Measurements from ENCODE around the gene ATP5PD. TPM values are rescaled to one million over a fixed set of nuclear protein-coding genes. Genes with fewer than 3 reads are reported as not detected.

The ATP5PD gene
- total and polyA plus RNA-seq, 2 of the 13 experiments (the other 11 are each of a cell fraction or from before 2014, with no cell fraction given): 158 to 428 TPM

- TF ChIP-seq ZNF124 (CRISPR knock-in tag; IDR thresholded peaks at IDR 0.05): 0 out of 2 replicates have a peak, but pooled peaks have one; percentile 35
- no peak for TF ChIP-seq ZBTB2 (CRISPR knock-in tag; IDR thresholded peaks at IDR 0.05; ENCODE audit: low read depth)
- no peak for TF ChIP-seq PRMT3 (CRISPR knock-in tag; IDR thresholded peaks at IDR 0.05; ENCODE audit: borderline replicate concordance, low read depth)
- TF ChIP-seq KDM1A (CRISPR knock-in tag; IDR thresholded peaks at IDR 0.05): no peak; the same call in 1 of the 2 replicates
- TF ChIP-seq TEAD3 (CRISPR knock-in tag; optimal IDR thresholded peaks at IDR 0.05; ENCODE audit: borderline replicate concordance): peak; percentile 42
- peak; percentile 56 to 60; a peak in 2 of 4 replicates for TF ChIP-seq POLR2A (IDR thresholded peaks at IDR 0.05; ENCODE audit: insufficient read depth in 1 of 2, low read depth in 2 of 2, low read length in 2 of 2)
- TF ChIP-seq ZNF737 (CRISPR knock-in tag; IDR thresholded peaks at IDR 0.05; ENCODE audit: borderline replicate concordance): no peak
- TF ChIP-seq HDAC1 (CRISPR knock-in tag; IDR thresholded peaks at IDR 0.05): 0 out of 2 replicates have a peak, but pooled peaks have one; percentile 27
Observed at GRCh38 chr17:75024686-75025397, 21.9 kb downstream of the ATP5PD start (continued).

DNA sequence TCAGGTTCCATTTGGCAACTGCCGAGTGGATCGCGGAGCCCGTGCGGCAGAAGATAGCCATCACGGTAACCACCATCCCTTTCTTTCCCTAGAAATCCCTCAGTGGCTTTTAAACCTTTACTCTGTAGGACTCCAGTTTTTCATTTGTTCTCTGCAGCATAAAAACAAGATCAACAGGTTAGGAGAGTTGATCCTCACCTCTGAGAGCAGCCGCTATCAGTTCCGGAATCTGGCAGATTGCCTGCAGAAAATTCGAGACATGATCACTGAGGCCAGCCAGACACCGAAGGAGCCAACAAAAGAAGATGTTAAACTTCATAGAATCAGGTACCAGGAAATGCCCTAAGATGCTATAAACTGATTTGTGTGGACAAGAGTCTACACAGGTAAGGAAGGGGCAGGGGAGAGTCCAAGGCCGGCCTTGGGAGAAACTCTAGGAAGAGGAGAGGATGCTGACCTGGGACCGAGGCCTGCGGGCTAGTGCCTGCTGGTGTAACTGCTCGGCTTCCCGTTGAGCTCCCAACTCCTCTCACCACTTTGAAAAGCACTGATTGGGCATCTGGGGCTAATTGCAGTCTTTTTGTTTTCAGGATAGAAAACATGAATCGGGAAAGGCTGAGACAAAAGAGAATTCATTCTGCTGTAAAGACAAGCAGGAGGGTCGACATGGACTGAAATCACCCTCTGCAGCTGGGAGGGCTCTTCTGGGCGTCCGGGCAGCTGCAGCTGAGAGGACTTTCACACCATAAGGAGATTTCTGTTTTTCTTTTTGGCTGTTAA is 26.2 kb downstream of the ATP5PD start:
- H3K27ac ChIP-seq (ENCODE audit: extremely low read length, insufficient read depth, low read length): no peak overlapping the region
- peaks cover 24 to 29% of the 10 kb centered on the region in 2 experiments for H3K36me3 ChIP-seq (replicated peaks in 1 of 2; ENCODE audit: control insufficient read depth in 1 of 2, insufficient read depth in 2 of 2, low read length in 2 of 2)
- no peaks in the 10 kb centered on the region for H3K27me3 ChIP-seq (ENCODE audit: control insufficient read depth in 1 of 2, insufficient read depth in 2 of 2, low read length in 2 of 2)
- ChIA-PET CTCF (ENCODE audit: low intra/inter-chr PET ratio, low total read pairs) (no interaction called here), POLR2A (no interaction called here)
- TSS peak; percentile 34 for BruUV-seq (replicated peaks)
- ATAC-seq: no peak
- H3K4me2 ChIP-seq (ENCODE audit: low read depth, low read length): no peak overlapping the region
- H3K79me2 ChIP-seq (ENCODE audit: insufficient read depth, low read length): no peaks in the 10 kb centered on the region
- H3K4me1 ChIP-seq (ENCODE audit: insufficient read depth, low read length): peaks cover 20% of the 10 kb centered on the region
- H4K20me1 ChIP-seq (ENCODE audit: insufficient read depth, low read length): no peaks in the 10 kb centered on the region
- no peak for TF ChIP-seq ZNF275 (CRISPR knock-in tag; IDR thresholded peaks at IDR 0.05; ENCODE audit: borderline replicate concordance)
- TF ChIP-seq FOXA1 (IDR thresholded peaks at IDR 0.05): no peak
- TF ChIP-seq FOXA1 (CRISPR knock-in tag; IDR thresholded peaks at IDR 0.05): no peak
- TF ChIP-seq NCOA5 (CRISPR knock-in tag; IDR thresholded peaks at IDR 0.05): no peak
- no peak for TF ChIP-seq SSRP1 (CRISPR knock-in tag; IDR thresholded peaks at IDR 0.05)
- TF ChIP-seq ZNF672 (CRISPR knock-in tag; IDR thresholded peaks at IDR 0.05): no peak
- no peak for TF ChIP-seq MIXL1 (CRISPR knock-in tag; IDR thresholded peaks at IDR 0.05)
- no peak for TF ChIP-seq EZH2 (conservative IDR thresholded peaks at IDR 0.05; ENCODE audit: low read depth, low read length)
- TF ChIP-seq ZNF20 (CRISPR knock-in tag; IDR thresholded peaks at IDR 0.05): no peak
- no peak for TF ChIP-seq RBAK (CRISPR knock-in tag; IDR thresholded peaks at IDR 0.05)
- TF ChIP-seq SIN3B (IDR thresholded peaks at IDR 0.05; ENCODE audit: low read length): no peak
- H3K9ac ChIP-seq (ENCODE audit: insufficient read depth, low read depth, low read length): no peak overlapping the region
- no peaks in the 10 kb centered on the region for H3K9me3 ChIP-seq (ENCODE audit: low read length)
- in situ Hi-C loops (cut with HindIII; ENCODE audit: extremely low pct_ligation_motif_present, low pct_unique_long_range_greater_than_20kb): no loop called here
- FAIRE-seq: no peak
- no peak for DNase-seq (ENCODE audit: low spot score)
- H3K4me3 ChIP-seq (replicated peaks in 1 of 3; ENCODE audit: insufficient read depth in 1 of 3, low read depth in 2 of 3, low read length in 3 of 3): no peak overlapping the region
- intact Hi-C loops (cut with micrococcal nuclease; ENCODE audit: unreplicated experiment): no loop called here
- 93% methylated on average over 19 of the region's 19 CpGs for WGBS (ENCODE audit: low lambda C conversion rate)
- H2AFZ ChIP-seq (ENCODE audit: low read length): no peak overlapping the region
